ENCODE results near the gene PARD6G.
A peak's percentile ranks its signal among the peaks of the same experiment; 100 is the strongest.
"Not testable (repeated sequence)": the region's sequence is repeated elsewhere in the genome, so short reads cannot be mapped to it uniquely, and the experiment has no call there.

Gene PARD6G

DNA sequence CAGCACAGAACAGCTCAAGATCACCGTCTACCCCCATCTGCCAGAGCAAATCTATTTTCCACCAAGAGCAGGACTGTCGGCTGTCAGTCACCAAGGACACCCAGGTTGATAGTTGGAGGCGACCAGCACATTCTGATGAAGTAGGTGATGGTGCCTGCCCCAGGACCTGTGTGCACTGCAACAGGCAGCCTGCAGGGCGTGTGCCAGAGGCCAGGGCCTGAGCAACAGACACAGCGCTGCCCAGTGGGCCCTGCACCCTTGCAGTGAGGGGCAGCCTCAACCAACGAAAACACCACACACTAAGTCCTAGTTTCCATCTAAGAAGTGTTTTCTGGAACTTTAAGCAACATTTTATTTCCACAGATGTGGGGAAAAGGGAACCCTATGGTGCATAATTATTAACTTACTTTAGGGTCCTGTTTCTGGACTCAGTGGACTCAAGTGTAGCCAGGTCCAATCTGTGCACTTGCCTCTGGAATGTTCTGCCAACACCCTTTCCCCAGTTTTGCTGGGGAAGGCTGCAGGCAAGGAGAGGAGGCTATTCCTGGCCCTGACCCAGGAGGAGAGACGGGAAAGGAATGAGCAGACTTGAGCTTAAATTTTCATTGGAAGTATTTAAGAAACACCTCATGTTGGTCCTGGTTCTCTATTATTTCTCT, 76.8 kb downstream of the PARD6G start:
- no peak for DNase-seq (ENCODE audit: low spot score)

DNA sequence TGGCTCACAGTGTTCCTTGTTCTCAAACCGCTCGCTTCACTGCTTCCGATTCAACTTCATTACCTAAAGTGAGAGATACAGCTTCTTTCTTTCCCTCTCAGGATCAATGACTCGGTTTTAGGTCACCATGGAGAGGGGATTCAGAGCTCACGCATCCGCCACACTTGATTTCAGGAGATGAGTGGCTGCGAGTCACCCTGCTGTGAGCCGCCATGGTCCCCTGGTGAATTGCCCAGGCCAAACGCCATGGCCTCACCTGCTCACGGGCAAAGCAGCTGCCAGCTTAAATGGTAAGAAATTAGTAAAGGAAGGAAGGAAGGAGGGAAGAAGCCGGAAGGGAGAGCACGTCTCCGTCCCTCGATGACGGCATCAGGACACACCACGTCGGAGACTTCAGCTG, 77.7 kb downstream of the PARD6G start:
- no peak for DNase-seq (ENCODE audit: low spot score)

DNA sequence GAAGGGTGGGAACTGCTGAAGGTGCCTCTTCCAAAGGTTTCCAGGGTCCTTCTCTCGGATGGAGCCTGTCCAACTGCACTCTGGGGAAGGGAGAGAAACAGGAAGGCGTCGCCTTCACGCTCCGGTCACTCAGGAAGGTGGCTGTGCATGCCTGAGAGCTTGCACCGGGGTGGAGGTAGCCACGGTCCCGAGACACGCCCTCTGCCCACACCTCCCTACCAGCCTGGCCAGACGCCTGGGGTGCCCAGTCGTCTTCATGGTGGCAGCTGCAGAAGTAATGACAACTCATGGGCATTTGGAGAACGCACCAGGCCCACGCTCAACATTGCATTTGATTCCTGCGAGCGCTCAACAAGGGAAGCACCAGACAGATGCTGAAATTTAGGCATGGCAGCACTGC, 78.3 kb downstream of the PARD6G start:
- no peak for DNase-seq (ENCODE audit: low spot score)

DNA sequence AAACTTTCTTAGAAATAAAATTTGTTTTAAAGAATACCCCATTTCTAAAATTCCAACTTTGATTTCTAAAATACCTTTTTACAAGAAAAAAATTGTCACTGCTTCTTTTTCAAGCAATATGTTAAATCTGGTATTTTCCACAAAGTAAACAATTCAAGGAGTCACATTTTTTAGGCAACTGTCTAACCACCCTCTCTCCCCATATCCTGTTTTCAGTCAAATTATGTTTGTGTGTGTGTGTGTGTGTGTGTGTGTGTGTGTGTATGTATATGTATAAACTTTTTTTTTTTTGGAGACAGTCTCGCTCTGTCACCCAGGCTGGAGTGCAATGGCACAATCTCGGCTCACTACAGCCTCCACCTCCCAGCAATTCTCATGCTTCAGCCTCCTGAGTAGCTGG, 79.0 kb downstream of the PARD6G start:
- no peak for DNase-seq (ENCODE audit: low spot score)

DNA sequence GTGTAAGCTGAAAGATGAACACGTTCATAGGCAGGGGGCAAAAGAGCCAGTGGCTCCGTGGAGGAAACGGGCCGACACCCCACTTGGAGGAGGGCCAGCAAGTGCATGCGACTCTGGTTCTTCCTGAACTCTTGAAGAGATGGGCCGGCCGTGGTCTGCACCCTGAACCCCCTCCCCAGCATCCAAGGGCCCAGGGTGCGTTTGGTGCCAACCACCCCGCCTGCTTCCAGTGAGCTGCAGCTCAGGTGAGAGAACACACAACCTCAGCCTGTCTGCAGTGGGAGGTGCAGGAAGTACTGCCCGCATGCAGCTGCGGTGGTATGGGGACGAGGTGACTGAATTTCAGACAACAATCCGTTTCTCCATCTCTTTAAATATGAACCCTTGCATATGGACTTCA, 79.4 kb downstream of the PARD6G start:
- DNase-seq (ENCODE audit: low spot score), result no peak

DNA sequence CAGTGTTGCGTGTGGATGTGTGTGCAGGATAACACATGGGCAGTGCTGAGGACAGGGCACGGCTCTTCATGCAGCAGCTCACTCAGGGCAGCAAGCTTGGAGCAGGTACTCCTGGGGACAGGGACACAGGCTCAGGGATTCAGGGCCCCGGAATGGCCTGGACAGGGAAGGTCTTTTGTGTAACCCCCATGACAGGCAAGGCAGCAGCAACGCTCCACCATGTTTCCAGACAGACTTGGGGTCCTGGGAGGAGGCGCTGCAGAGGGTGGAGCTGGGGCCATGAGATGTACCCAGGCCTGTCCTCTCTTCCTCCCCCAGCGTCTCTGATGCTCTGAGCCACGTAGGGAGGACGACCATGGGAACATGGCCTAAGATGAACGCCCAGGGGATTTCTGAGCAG, 80.0 kb downstream of the PARD6G start:
- no peak for DNase-seq (ENCODE audit: low spot score)

DNA sequence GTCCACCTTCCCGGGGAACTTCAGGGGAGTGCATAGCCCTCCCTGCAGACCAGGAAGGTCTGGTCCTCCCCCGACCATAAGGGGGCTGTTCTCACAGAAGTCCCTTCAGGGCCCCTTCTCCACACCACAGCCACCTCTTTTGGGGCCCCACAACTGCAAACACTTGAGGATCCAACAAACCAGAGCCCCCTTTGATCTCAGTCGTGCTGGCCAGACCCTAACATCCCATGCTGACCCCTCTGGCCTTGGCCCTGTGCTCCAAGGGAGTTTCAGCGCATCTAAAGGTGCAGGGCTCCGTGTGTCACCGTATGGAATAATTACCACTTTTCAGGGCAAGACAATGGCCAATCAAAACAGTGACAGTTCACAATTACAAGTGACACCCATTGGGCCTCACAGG, 80.6 kb downstream of the PARD6G start:
- no peak for DNase-seq (ENCODE audit: low spot score)

DNA sequence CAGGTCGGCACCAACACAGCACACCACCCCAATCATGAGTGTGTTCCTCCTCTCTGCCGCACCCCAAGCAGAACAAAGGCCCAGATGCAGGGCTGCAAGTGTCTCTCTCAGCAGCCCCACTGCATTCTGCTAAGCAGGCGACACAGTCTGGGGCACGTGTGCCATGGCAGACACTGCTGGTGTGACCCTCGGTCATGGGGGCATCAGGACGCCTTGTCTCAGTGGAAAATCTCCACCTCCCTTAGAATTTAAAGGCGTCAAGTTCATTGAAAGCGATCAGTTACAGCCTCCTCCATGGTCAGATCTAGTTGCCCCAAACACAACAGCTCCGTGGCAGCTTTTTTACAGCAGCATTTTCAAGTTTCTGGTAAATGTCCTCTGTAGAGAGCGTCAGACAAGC, 81.1 kb downstream of the PARD6G start:
- DNase-seq (ENCODE audit: low spot score), result no peak

DNA sequence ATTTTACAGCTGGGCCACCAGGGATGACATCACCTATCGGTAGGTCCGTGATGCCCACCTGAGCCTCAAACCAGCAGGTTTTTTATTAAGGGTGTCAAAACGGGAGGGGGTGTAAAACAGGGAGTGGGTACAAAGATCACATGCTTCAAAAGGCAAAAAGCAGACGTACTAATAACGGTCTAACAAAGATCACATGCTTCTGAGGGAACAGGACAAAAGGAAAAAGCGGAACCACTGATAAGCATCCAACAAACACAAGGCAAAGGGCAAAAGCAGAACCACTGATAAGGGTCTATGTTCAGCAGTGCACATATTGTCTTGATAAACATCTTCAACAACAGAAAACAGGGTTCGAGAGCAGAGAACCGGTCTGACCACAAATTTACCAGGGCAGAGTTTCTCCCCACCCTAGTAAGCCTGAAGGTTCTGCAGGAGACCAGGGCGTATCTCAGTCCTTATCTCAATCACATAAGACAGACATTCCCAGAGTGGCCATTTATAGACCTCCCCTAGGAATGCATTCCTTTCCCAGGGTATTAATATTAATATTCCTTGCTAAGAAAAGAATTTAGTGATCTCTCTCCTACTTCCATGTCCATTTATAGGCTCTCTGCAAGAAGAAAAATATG, 82.5 kb downstream of the PARD6G start:
- not testable (repeated sequence) for DNase-seq (ENCODE audit: low spot score)

DNA sequence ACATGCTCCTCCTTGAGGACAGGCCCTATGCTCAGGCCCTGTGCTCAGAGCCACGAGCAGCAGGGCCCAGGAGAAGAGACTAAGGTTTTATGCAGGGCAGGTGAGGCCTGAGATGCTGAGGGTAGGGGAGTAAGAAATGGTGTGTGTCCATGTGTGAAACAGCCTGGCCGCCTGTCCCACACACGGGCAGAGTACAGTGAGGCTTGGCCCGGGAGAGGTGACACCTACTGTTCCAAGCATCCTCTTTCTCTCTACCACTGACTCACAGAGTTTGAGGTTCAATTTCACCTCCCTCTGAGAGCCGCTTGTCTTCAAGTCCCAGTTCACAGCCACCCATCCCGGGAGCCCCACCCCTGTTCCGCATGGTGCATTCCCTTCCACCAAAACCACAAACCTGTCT, 84.1 kb downstream of the PARD6G start:
- no peak for DNase-seq (ENCODE audit: low spot score)

DNA sequence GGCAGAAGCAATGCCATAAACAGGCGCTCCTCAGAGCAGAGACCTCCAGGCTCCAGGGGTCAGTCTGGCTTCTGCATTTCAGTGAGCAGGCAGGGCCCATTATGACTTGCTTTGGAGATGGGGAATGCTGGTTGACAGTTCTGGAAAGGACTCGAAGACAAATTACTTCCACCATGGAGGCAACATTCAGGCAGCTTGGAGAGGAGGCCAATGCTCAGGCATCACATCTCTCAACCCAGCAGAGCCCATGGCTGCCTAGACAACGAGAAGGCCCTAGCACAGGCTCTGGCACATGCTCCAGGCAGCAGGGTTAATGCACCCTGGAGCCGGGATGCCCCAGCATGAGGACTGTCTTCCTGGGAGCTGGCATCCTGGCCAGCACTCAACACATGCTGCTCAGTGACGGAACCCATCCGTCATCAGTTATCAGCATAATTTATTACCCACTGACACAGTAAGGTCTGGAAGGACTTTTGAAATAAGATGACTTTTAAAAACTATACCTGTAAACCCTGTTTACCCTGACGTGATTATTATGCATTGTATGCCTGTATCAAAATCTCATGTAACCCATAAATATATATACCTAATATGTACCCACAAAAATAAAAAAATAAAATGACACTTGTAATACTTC, 85.4 kb downstream of the PARD6G start:
- DNase-seq (ENCODE audit: low spot score), result no peak

DNA sequence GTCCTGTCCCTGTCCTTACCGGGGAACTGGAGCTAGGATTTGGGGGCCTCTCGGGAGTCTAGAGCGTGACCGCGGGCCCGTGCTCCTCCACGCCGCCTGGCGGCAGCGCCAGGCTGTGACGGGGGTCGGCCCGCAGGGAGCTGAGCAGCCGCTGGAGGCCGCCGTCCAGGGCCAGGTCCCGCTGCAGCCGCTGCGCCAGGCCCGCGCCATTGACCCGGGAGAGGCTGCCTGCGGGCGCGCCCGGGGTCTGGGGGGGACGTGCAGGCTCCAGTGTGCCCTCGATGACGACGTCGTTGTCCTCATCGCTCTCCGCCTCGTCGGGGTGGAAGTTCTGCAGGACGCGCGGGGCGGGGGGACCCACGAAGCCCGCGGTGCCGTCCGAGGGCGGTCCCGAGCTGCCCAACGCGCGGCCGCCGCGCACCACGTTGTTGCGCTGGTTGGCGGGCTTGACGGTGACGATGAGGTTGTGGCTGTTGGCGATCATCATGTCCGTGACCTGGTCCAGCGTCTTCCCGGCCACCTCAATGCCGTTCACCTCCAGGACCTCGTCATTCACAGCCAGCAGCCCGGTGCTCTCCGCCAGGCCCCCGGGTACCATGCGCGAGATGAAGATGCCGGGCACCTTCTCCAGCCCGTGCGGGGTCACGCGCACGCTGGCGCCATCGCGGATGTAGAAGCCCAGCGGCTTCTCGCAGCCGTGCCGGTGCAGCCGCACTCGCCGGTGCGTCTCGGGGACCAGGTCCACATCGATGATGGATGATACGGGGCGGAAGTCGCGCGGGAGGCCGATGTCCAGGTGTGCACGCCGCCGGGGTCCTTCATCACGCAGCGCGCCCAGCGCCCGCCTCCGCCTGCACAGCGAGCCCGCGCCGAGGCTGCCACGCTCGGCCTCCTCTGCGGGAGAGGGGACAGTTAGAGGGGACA, 87.3 kb downstream of the PARD6G start:
- peak; percentile 32 for DNase-seq (ENCODE audit: low spot score)

DNA sequence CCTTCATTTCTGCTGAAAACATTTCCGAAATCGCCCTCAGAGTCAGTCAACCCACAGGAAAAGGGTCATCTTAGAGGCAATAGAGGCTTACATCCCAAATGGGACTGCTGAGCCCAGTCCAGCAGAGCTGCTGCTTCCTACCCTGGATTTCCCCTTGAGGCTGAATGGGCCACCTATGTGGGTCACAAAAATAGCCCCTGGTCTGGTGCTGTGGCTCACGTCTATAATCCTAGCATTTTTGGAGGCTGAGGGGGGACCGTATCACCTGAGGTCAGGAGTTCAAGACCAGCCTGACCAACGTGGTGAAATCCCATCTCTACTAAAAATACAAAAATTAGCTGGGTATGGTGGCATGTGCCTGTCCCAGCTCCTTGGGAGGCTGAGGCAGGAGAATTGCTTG, 88.9 kb downstream of the PARD6G start:
- no peak for DNase-seq (ENCODE audit: low spot score)

DNA sequence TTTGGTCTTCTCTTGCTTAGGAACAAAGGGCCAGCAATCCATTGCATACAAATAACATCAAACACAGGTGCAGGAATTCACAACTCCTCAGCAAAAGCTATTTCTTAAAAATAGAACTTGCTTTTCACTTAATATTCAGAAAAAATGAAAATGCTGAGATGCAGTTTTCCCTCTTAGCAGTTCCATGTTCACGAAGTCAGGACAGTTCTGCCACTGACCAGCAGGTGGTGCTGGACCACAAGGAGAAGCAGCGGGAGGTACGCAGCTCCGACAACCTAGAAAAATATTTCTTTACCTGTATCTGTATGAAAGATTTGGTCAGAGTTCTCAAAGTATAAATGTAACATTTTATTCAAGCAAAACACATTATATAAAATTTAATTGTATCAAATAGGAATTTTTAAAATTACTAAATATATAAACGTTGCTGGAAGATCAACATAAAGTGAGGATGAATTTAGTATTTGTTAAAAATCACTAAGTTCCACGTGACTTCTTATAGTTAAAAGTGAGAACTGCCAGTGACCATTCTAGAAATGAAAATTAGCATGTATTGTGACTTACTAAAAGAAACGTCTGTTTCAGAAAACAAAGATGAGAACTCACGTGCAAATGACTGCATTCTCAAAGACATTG, 89.5 kb downstream of the PARD6G start:
- DNase-seq (ENCODE audit: low spot score), result peak; percentile 72

DNA sequence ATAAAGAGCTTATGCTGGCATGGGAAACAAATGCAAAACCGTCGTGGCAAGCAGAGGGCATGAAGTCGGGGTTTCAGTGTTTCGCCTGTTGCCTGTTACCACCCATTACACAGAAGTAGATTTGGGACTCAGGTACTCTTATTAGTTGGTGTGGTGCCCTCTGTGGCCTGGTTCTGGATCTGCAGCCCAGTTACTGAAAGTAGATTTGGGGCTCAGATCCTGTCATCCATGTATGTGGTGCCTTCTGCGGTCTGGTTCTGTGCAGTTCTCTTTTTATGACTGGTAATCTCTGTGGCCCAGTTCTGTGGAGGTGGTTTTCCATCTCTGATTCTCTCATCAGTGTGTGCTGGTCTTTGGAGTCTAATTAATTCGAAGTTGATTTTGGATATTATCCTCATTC, 93.0 kb downstream of the PARD6G start:
- peak; percentile 28 for DNase-seq (ENCODE audit: low spot score)

DNA sequence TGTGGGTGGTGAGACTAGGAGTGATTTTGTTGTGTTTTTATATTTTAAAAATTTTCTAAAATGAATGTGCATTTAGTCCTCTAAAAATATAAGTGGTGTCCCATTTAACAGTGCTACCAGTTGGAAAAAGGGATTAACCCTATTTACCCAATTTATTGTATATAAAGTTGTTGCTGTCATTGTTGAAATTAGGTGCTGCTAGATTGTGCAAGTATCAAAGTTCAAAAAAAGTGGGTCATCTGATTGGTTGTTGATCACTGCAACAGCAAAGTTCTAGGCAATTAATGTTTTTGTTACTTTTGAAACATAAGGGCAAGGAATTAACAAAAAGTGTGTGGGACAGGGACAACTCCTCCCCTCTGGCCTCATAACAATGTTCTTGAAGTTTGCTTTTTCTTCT, 97.6 kb downstream of the PARD6G start:
- no peak for DNase-seq (ENCODE audit: low spot score)

DNA sequence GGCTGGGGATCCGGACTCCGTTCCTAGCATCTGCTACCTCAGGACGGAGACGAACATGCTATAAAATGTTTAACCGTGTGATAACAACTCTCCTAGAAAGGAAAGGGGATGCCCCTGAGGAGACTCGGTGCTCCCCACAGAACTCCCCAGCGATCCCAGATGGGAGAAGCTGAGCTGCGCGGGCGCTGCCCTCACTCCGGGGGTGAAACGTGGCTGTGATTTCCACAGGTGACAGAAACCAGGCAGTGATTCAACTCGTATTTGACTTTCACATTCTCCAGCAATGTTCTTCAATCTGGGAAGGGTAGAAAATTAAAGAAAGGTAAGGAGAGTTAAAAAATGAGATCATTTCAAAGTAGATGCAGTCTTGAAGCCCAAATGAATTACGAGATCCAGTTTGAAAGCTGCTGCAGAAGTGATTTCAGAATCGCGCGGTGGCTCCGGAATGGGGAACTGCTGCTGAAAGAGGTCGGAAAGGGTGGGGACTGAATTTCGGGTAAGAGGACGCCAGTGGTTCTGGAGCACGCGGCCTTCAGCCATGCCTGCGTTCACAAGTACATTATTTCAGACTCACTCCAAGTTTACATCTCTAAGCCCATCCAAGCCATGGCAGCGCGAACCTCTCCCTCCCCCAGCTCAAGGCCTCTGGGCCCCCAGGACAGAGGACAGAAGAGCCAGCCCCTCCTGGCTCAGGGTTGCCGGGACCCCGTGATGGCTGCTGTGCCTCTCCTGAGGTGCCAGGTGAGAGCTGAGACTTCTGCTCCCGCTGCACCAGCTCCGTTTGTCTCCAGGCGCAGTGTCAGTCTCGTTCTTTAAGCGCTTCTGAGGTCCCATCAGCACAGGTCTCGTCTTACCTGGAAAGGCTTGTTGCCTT, 98.8 kb downstream of the PARD6G start:
- DNase-seq (ENCODE audit: low spot score), result no peak

DNA sequence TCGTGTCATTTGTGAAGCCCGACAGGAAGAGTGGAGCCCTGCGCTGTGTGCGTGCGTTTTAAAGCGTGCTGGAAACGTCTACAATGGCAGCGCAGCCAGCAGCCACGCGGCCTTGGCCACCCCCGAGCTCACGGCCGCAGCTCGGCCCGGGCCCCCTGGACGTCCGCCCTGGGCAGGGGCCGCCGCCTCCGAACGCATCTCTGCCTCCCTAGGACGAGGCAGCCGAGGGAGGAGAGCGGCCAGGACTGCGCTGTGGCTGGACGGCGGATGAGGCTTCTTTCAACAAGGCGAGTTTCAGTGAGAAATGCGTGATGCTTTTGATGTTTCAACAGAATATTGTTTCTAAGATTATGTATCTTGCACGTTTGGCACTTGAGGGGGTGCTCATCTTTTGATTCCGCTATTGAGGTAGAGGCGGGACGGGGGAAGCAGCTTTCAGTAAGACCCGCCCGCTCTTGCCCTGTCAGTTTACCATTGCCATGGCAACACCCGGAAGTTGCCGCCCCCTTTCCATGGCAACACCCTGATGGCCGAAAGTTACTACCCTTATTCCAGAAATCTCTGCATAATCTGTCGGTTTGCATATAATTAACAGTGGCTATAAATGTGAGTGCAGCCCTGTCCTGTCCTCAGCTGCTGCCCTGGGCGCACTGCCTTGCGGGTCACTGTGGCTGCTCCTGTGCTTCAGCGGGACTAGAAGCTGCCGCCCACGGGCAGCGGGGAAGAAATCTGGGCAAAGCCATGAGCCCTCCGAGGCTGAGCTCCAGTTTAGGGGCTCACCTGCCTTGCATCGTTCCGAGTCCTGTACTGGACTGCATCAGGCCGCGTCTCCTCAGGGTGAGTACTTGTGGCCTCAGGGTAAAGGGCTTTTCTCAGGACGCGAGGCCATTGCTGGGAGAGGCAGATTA, 99.6 kb downstream of the PARD6G start:
- peak; percentile 63 for DNase-seq (ENCODE audit: low spot score)

DNA sequence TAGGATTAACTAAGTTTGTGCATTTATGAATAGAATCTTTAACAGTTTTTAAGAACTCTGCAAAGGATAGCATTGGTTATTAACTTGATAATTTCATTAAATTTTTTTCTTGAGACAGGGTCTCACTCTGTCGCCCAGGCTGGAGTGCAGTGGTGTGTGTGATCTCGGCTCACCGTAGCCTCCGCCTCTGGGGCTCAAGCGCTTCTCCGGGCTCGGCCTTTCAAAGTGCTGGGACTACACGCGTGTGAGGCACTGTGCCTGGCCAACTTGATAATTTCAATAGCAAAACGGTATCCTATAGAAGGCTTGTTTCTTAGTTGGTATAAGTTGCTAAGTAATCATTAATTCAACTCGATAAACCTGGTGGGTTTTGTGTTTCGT, 100.3 kb downstream of the PARD6G start:
- no peak for DNase-seq (ENCODE audit: low spot score)

DNA sequence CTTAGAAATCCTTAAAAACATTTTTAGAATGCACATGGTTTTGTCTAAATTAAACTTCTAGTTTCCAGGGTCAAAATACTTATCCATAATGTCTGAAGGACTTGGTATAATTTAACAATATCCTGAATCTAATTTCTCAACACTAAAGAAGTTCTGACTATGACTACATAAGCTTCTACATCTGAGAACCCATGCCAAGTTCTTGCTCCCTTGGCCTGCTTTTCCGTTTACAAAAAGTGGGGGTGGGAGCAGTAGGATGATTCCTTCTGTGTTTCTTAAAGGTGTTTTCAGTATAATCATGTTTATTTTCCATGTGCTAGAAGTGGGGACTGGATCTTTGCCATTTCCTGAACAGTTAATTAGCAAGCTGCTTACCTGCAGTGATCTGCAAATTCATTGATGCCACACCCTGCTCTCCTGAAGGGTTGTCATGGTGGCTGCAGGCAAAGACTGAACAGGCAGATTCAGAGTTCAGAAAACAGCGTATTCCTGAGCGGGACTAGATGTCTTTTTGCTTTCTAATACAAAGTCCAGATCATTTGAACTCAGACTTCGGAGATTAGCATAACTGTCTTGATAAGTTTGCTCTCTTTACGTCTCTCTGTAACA, 102.0 kb downstream of the PARD6G start:
- DNase-seq (ENCODE audit: low spot score), result no peak

Measured in hematopoietic multipotent progenitor cell treated with erythropoietin and hydrocortisone succinate and interleukin-3 and kit ligand, for 15 days (in vitro differentiated cells).